ENCODE results near the gene DOCK4.
"Not testable (repeated sequence)": the region's sequence is repeated elsewhere in the genome, so short reads cannot be mapped to it uniquely, and the experiment has no call there.

The DOCK4 gene, protein sequence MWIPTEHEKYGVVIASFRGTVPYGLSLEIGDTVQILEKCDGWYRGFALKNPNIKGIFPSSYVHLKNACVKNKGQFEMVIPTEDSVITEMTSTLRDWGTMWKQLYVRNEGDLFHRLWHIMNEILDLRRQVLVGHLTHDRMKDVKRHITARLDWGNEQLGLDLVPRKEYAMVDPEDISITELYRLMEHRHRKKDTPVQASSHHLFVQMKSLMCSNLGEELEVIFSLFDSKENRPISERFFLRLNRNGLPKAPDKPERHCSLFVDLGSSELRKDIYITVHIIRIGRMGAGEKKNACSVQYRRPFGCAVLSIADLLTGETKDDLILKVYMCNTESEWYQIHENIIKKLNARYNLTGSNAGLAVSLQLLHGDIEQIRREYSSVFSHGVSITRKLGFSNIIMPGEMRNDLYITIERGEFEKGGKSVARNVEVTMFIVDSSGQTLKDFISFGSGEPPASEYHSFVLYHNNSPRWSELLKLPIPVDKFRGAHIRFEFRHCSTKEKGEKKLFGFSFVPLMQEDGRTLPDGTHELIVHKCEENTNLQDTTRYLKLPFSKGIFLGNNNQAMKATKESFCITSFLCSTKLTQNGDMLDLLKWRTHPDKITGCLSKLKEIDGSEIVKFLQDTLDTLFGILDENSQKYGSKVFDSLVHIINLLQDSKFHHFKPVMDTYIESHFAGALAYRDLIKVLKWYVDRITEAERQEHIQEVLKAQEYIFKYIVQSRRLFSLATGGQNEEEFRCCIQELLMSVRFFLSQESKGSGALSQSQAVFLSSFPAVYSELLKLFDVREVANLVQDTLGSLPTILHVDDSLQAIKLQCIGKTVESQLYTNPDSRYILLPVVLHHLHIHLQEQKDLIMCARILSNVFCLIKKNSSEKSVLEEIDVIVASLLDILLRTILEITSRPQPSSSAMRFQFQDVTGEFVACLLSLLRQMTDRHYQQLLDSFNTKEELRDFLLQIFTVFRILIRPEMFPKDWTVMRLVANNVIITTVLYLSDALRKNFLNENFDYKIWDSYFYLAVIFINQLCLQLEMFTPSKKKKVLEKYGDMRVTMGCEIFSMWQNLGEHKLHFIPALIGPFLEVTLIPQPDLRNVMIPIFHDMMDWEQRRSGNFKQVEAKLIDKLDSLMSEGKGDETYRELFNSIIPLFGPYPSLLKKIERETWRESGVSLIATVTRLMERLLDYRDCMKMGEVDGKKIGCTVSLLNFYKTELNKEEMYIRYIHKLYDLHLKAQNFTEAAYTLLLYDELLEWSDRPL (N-terminal part only)

DNA sequence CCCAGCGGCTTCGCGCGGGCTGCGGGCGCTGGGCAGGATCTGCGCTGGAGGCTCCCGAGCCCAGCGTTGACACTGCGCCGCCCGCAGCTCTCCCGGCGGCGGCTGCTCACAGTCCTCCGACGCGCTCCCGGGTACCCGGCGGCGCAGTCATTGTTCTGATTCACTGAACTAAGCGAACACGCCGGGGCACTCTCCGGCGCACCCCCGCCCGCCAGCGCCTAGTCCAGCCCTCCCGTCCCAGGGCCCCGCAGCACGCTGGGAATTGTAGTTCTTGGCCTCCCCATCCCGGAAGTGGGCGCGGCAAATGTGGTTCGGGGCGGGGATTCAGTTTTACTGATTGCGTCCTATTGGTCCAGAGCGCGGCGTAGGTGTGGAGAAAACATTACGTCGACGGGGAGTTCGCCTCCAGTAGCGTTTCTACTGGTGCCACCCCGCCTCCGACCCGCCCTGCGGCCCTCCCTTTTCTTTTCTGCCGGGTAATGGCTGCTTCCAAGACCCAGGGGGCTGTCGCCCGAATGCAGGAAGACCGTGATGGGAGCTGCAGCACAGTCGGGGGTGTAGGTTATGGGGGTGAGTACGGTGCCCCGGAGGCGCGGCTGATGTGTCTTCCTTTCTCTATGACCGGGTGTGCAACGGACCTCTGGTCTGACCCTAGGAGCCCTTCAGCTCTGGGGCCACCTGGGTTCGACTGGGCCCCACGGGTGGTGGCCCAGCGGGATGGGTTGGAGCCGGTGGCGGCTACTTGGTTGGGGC is at the start of gene DOCK4, which contains the start of gene ZNF277:
Gene DOCK4 (minus strand): TSS at position 162 of the 753 bp plus-strand sequence. CDS start 261 bp downstream, outside the sequence.
Gene ZNF277 (plus strand): TSS at position 458 of the 753 bp plus-strand sequence. CDS start 22 bp downstream, at position 480.
- peak; percentile 97 for DNase-seq

DNA sequence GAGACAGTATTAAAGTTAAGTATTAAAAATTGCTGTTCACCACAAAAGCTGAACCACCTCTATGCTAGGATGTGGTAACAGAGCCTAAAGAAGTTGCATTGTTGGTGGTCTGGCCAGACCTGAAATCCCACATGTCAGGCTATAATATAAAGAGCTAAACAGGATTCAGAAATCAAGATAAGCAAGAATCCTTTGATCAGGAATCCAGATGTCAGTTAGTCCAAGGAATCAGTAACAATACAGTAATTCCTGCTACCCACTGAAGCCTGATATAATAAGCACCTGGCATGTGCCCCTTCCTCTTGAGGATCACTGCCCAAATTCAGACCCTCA is 49.2 kb upstream of the DOCK4 start:
- DNase-seq = no peak

DNA sequence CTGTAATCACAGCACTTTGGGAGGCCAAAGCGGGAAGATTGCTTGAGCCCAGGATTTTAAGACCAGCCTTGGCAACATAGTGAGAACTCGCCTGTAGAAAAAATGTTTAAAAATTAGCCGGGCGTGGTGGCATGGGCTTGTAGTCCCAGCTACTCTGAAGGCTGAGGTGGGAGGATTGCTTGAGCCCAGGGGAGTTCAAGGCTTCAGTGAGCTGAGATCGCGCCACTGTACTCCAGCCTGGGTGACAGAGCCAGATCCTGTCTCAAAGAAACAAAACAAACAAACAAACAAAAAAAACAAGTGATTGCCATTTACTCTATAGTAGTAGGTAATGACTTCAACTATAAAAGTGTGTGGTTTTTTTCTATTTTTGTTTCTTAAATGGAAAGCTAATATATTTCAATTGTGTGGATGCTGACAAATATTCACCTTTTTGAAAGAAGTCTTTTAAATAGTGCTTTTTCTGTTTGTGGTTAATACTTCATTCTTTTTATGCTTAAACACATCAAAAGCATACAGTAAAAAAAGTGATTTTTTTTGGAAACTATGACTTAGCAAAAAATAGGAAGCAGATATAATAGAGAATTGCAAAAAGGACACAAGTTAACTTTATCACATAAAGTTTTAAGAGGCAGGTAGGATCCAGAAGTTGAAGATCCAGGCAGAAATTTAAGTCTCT is 48.6 kb upstream of the DOCK4 start:
- DNase-seq = no peak

DNA sequence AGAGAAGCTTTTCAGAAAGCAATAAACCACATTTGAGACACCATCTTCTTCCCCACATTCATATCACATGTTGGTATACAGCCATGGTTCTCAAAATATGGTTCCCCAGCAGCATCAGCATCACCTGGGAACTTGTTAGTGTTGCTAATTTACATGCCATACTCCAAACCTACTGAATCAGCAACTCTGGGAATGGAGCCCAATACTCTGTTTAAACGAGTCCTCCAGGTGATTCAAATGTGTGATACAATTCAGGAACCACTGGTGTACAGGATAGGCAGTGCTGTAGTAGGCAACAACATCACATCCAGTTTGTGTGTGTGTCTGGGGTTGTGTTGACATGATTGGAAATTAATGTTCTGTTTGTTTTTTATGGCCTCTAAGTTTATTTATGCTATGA is 48.0 kb upstream of the DOCK4 start:
- DNase-seq = no peak

DNA sequence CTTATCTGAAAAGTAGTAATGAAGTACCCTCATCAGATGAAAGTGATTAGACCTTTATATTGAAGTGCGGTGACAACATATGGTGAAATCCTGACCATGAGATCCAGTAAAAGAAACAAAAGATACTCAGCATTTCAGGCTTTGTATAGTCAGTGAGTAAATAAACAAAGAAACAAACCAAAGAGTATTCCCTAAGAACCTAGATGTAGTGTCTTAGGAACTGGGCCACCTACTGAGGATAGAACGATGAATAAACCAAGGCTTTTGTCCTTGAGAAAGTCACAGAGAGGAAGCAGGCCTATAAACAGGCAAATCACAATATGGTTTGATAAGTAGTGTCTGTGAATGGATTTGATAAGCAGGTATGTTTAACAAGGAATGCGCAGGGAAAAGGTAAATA is 46.5 kb upstream of the DOCK4 start:
- no peak for DNase-seq

DNA sequence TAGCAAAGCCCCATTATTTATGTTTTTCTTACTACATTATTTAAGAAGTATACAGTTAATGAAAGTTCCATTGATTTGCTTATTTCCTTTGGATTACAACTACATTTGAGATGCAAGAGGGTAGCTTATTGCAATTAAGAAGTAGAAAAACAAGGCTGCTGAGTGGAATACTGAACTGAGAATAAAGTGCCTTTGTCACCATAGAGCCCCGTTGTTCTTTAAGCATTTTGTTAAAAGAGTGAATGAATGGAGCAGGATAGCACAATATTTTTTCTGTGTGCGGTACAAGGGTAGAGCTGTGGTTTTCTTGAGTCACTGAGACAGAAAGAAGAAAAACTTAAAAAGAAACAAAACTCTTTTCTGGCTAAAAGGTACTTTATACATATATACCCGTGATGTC is 45.9 kb upstream of the DOCK4 start:
- no peak for DNase-seq

DNA sequence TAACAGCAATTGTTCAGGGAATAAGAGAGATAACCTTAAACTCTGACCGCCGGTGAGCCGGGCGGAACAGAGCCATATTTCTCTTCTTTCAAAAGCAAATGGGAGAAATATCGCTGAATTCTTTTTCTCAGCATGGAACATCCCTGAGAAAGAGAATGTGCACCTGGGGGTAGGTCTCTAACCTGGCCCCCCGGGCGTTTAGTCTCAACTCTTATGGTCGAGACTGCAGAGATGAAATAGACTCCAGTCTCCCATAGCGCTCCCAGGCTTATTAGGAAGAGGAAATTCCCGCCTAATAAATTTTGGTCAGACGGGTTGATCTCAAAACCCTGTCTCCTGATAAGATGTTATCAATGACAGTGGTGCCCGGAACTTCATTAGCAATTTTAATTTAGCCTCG is 43.8 kb upstream of the DOCK4 start:
- DNase-seq = not testable (repeated sequence)

DNA sequence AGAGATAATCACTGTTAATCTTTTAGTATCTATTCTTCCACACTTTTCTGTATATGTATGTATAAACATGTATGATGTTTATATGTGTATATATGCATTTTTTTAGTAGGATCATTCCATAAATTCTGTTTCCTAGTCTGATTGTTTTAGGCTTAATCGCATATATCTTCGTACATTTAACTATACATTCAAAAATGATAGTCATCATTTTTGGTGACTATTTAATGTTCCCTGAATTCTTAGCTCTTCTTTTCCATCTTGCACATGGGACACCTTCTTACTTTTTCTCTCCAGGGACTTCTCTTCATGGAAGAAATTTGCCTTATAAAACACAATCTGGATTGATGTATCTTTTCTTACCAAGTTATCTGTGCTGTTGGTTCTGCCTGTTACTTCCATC is 42.4 kb upstream of the DOCK4 start:
- DNase-seq = no peak

DNA sequence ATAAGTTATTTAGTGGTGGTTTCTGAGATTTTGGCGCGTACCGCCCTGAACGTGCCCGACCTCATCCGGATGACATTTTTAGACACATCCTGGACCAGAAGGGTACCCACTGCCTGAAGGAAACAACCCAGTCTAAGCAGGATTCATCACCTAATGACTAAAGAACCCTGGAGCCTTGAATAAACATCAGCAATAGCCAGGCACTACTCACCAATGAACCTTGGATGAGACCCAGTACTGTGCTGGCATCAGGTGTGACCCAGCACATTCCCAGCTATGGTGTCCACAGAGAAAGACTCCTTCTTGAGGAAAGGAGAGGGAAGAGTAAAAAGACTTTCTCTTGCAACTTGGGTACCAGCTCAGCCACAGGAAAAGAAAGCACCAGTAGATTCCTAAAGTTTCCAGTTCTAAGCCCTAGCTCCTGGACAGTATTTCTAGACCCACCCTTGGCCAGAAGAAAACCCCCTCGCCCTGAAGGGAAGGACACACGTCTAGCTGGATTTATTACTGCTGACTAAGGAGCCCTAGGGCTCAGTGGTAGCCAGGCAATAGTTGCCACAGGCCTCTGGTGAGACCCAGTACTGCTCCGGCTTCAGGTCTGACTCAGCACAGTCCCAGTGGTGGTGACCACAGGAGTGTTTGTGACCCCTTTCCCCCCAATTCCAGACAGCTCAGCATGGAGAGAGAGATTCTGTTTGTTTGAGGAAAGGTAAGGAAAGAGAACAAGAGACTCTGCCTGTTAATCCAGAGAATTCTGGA is 32.8 kb upstream of the DOCK4 start:
- no peak for DNase-seq

DNA sequence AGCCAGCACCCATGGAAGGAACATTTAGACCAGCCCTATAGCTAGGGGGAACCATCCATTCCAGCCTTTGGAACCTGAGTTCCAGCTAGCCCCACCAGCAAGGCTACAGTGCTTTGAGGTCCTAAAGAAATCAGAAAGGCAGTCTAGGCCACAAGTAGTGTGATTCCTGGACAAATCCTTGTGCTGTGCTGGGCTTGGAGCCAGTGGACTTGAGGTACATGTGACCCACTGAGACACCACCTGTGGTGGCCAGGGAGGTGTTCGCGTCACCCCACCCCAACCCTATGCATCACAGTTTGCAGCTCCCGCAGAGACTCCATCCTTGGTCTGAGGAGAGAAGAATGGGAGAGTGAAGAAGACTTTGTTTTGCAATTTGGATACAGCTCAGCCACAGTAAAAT is 32.1 kb upstream of the DOCK4 start:
- DNase-seq = no peak

DNA sequence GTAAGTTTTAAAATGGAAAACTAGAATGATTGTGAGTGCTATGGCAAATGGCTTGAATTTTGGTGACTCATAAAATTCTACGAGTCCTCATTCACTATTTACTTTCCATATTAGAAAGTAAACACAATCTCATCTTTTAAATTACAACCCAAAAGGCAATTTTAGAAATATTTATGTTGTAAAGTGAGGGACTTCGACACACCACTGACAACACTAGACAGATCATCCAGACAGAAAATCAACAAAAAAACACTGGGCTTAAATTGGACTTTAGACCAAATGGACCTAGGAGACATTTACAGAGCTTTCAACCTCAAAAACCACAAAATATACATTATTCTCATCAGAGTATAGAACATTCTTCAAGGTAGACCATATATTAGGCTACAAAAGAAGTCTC is 30.4 kb upstream of the DOCK4 start:
- DNase-seq = no peak

DNA sequence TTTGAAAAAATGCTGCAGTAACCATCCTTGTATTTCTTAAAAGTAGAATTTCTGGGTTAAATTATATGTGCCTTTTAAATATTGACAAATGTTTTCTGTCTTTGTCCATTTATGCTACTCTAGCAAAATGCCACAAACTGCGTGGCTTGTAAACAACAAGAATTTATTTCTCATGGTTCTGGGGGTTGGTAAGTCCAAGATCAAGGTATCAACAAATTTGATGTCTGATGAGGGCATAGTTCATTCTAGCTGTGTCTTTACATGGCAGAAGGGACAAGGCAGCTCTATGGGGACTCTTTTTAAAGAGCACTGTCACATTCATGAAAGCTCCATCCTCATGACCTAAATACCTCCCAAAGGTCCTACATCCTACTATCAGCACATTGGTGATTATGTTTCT is 27.9 kb upstream of the DOCK4 start:
- DNase-seq = no peak

DNA sequence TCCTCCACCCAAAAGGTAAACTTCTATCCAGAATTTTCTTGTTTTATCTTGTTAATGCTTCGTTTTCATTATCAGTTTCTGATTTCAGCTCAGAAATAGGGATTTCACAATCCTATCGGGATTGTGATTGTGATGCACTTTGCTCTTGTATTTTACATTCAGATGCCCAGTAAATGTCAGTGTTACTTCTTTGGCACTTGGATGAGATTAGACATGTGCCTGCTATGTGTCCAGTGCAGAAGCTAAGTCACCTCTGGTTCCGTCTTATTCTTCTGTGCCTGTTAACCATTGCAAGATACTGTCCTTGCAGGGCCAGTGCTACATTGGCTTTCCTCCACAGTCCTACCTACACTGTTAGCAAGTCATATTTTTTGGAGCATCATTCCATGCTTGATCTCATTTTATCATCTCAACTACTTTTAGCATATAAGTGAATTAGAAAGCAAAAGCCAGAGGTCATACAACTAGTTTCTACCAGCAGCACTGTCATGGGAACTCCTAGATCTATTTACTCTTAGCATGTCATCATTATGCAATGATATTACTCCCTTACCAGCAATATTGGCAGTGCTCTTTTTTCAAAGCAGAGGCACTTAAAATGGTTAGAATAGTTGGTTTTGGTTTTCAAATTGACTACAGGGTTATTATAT is 27.0 kb upstream of the DOCK4 start:
- no peak for DNase-seq

DNA sequence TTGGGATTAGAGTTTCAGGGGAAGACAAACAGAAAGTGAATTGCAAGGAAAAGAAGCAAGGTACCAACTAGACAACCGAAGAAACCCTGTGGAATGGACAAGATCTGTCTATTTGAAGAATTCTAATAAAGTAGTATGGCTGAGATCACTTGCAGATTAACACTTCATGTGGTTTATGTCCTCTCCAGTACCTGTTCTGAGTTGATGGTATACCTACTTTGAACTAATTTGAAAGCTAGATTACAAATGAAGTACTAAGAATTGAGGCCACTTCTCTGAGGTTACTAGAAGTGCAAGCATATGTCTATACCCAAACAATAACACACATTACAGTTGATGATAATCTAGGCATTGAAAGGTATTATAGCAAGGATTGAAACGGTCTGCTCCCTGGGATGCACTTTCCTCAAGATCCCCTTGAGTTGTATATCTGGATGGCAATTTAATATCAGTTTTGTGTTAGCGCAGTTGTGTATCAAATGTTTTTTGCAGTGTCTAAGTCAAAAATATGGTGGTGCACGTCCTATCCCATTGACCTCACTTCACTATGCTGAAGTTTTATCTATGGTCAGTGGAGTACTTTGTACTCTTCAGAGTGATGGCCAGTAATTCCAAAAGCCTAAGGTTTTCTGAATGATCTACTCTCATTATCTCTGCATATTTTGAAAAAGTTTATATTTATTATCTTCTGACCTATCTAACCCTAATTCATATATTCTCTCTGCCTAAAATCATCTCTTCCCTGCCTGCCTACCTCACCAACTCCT is 26.2 kb upstream of the DOCK4 start:
- DNase-seq = no peak

DNA sequence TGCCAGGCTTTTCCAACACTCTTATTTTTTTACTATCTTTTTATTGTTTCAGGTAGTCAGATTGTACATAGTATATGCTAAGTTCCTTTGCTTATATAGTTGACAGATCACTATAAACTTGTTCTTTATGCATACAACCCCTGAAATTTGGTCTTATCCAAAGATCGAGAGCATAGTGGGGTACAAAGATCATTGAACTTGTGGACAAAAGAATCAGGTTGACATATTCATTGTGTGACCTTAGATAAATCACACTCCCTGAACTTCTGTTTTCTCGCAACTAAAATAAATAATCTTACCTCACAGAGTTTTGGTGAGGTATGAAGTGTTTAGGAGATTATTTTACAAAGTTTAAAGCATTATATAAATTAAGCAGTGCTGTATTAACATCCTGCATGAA is 22.4 kb upstream of the DOCK4 start:
- DNase-seq = no peak

DNA sequence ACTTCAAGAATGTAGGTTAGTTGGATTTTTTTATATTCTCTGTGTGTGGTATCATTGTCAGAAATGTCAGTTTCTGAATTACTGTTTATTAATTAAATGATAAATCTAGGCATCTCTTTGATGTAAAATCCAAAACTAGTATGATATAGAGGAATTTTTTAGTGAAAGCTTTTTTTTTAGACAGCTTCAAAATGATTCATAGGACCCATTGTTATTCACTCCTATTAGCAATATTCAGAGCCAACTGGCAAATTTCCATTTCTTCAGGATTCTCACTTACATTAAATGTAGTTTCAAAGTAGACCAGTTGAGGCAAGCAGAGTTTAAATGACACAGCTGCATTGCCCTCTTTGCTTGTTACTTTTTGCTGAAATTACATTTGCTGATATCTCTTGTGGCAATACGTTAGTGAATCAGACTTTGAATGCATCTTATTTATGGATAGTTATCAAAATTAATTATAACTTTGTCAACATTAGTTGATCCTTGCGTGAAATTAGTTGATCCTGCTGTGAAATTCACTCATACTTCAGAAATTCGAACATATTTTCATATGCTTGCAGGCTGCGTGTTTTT is 20.6 kb upstream of the DOCK4 start:
- DNase-seq = no peak

DNA sequence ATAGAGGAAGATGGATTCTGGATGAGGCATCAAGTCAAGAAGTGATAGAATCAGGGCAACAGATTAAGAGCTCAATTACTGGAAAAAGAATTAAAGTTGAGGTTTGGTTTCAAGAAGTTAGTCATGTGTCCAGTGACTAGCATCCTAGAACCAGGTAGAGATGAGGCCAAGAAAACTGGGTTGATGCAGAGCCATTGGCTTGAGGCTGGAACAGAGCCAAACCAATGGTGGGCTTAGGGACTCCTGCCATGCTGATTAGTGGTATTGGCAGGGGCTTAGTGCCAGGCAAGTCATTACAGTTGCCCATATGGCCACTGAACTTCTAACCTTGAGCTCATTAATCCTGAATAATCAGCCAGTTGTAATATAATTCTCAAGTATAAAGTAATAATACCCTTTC is 18.8 kb upstream of the DOCK4 start:
- DNase-seq = no peak

DNA sequence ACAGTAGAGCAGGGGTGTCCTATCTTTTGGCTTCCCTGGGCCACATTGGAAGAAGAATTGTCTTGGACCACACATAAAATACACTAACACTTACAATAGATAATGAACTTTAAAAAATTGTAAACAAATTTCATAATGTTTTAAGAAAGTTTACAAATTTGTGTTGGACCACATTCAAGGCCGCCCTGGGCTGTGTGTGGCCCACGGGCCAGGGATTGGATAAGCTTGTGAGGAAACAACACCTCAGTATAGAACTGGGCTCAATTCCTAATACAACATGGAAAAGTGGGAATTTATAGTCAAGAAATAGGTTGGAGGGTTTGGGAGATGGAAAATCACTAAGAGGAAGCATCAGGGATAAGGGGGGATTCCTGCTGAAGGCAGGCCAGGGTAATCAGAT is 18.0 kb upstream of the DOCK4 start:
- DNase-seq = no peak

DNA sequence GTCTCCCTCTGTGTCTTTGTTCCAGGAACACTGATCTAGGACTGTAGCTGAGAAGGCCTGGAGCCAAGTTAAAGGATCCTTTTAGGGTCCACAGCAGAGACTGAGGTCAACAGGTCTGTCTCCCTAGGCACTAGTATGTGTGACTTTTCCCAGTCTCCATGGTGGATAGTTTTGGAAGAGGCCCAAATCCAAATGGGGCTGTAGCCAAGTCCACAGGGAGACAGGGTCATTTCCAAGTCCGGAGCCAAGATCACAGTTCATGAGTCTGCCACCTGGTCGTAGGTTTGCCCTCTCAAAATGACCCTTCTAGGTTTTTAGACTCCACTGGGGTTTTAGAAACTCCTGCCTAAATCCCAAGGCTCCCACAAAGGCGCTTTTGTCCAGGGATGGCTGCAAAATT is 17.1 kb upstream of the DOCK4 start:
- DNase-seq = no peak
